Mammary epithelial cell (primary cell): ENCODE measurements around the gene TXNDC9.
"Not testable (repeated sequence)": the region's sequence is repeated elsewhere in the genome, so short reads cannot be mapped to it uniquely, and the experiment has no call there.

Experiments
- CTCF ChIP-seq, 2 donors: IDR thresholded peaks in 1 of 2; conservative IDR thresholded peaks in 1 of 2; 2 replicates each; pipeline ENCODE4 v1.5.1; 2011 to 2012; ENCODE audit warnings: inconsistent platforms in 2 of 2, low read length in 2 of 2, mild to moderate bottlenecking in 2 of 2, control low read depth in 1 of 2, low read depth in 1 of 2; ENCODE audit not compliant: insufficient read depth in 1 of 2; ENCODE audit errors: extremely low read depth in 1 of 2
- EZH2 ChIP-seq: IDR thresholded peaks from 2 replicates; pipeline ENCODE4 v1.6.1; 2012; ENCODE audit warnings: low read length, inconsistent platforms, borderline replicate concordance

- not testable (repeated sequence) for TF ChIP-seq CTCF (conservative IDR thresholded peaks at IDR 0.05 in 1 of 2, IDR thresholded peaks at IDR 0.05 in 1 of 2; ENCODE audit: extremely low read depth in 1 of 2, insufficient read depth in 1 of 2, low read depth in 1 of 2, low read length in 2 of 2); EZH2
Measured at GRCh38 chr2:99368854-99369253, 32.7 kb upstream of the TXNDC9 start.
